Activated T-cell treated with anti-CD3 and anti-CD28 coated beads, Interleukin-2, amount 50 U/mL, for 24 hours (primary cell): ENCODE measurements around the gene DIS3L2.

Source experiments
- DNase-seq: peaks from one replicate; pipeline ENCODE4 v3.0.0-alpha.2; 2020
- H3K27ac Mint-ChIP-seq: 2 replicates; pipeline ENCODE4 v1.8.0; 2020; ENCODE audit warnings: mild to moderate bottlenecking, mixed read lengths
- H3K27me3 Mint-ChIP-seq: 2 replicates; pipeline ENCODE4 v1.8.0; 2020; ENCODE audit warnings: mixed read lengths
- H3K36me3 Mint-ChIP-seq: 2 replicates; pipeline ENCODE4 v1.8.0; 2020; ENCODE audit warnings: low read depth, mixed read lengths
- H3K4me1 Mint-ChIP-seq: 2 replicates; pipeline ENCODE4 v1.8.0; 2020; ENCODE audit warnings: low read depth, mixed read lengths
- H3K4me3 Mint-ChIP-seq: 2 replicates; pipeline ENCODE4 v1.8.0; 2020; ENCODE audit warnings: mild to moderate bottlenecking, moderate library complexity, mixed read lengths
- H3K9me3 Mint-ChIP-seq: 2 replicates; pipeline ENCODE4 v1.8.0; 2020; ENCODE audit warnings: mixed read lengths

Gene DIS3L2

DNA sequence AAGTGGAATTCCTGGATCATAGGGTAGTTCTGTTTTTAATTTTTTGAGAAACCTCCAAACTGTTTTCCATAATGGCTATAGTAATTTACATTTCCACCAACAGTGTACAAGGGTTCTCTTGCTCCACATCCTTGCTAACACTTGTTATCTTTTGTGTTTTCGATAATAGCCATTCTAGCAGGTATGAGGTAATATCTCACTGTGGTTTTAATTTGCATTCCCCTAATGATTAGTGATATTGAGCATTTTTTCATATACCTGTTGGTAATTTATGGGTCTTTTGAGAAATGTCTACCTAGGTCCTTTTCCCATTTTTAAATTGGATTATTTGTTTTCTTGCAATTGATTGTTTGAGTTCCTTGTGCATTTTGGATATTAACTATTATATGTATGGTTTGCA, 39.6 kb downstream of the DIS3L2 start:
- Mint-ChIP-seq H3K36me3 (peaks cover 7% of the 10 kb centered on the region), H3K4me1 (peaks cover 34% of the 10 kb centered on the region), H3K27me3 (no peaks in the 10 kb centered on the region), H3K4me3 (no peak overlapping the region), H3K9me3 (no peaks in the 10 kb centered on the region), H3K27ac (no peak overlapping the region)
- DNase-seq = no peak

DNA sequence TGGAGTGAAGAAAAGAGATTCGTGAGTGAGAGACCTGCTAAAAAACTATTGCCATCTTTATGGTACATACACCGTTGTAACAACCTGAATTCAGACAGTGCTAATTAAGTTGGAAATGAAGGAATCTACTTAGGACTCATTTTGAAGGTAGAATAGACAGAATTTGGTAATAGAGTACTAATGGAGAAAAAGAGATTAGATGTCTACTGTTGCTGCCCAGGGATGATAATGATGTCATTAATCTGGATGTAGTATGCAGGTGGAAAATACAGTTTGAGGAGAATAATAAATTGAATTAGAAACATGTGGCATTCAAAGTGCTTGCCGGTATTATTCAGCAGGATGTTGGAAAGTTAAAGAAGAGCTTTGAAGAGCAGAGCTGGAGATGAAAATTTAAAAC, 44.7 kb downstream of the DIS3L2 start:
- no peak for DNase-seq
- H3K36me3 Mint-ChIP-seq = peaks cover 30% of the 10 kb centered on the region
- H3K27ac Mint-ChIP-seq = no peak overlapping the region
- H3K4me1 Mint-ChIP-seq = peaks cover 25% of the 10 kb centered on the region
- no peak overlapping the region for H3K4me3 Mint-ChIP-seq
- no peaks in the 10 kb centered on the region for H3K27me3 Mint-ChIP-seq
- no peaks in the 10 kb centered on the region for H3K9me3 Mint-ChIP-seq

- no peaks in the 10 kb centered on the region for H3K27me3 Mint-ChIP-seq
- no peak overlapping the region for H3K27ac Mint-ChIP-seq
- H3K4me1 Mint-ChIP-seq = peaks cover 15% of the 10 kb centered on the region
- peaks cover 30% of the 10 kb centered on the region for H3K36me3 Mint-ChIP-seq
- no peaks in the 10 kb centered on the region for H3K9me3 Mint-ChIP-seq
- no peak overlapping the region for H3K4me3 Mint-ChIP-seq
- no peak for DNase-seq
Measured at GRCh38 chr2:232008907-232009638, 47.6 kb downstream of the DIS3L2 start.

DNA sequence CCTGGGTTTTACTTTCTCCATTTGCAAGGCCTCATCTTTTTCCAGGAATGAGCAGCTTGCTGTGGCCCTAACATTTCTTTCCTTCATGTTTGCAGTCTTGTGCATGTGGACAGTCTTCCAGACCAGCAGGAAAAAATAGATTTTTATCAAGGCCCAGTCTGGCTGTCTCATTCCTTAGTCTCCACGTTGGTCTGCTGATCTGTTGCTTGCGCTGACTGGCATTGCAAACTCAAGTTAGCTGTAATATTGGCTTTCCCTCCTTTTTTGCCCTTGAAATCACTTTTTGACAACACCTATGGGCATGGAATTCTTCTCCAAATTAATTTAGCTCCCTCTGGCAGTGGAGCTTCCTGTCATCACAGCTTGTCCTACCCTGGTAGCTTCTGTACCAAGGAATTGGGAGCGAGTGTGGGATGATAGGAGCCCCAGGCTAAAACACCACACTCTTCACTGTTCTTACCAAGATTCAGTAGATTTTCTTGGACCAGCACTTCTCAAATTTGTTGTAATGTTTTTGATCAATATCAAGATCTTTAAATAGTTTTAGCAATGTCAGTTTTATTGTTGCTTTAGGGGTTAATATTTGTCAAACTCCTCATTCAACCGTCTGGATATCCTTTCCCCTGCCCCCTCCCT, 48.2 kb downstream of the DIS3L2 start:
- Mint-ChIP-seq H3K4me1 (peaks cover 18% of the 10 kb centered on the region), H3K27me3 (no peaks in the 10 kb centered on the region), H3K27ac (no peak overlapping the region), H3K4me3 (no peak overlapping the region), H3K36me3 (peaks cover 34% of the 10 kb centered on the region), H3K9me3 (no peaks in the 10 kb centered on the region)
- no peak for DNase-seq

DNA sequence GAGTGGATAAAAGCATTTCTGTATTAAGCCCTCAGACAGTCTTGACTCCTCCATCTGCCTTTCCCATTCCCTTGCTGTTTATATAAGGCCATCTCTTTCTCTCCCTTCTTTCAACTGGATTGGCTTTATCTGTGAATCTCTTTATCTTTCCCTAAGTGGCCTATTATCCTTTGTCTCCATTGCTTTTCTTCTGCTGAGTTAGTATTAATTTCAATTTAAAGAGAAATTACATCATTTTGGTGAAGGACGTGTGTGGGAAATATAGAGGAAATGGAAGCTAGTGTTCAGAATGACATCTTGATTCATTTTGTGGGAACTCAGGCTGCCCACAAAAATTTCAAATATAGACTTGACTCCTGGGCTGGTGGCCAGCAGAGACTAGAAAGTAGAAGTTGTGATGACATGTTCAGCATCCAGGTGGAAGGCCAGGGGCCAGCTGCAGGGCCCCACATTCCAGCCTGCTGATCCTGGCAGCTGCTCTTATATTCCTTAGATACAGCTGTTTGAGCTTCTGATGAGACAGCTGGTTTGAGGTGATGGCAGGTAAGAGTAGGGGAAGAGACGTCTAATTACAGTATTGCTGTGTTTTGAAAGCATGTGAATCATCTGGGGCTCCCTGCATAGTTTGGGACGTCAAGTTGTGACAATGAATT, 52.3 kb downstream of the DIS3L2 start:
- Mint-ChIP-seq H3K9me3 (no peaks in the 10 kb centered on the region), H3K27me3 (no peaks in the 10 kb centered on the region), H3K4me1 (peaks cover 21% of the 10 kb centered on the region), H3K36me3 (peaks cover 44% of the 10 kb centered on the region), H3K4me3 (no peak overlapping the region), H3K27ac (no peak overlapping the region)
- no peak for DNase-seq

DNA sequence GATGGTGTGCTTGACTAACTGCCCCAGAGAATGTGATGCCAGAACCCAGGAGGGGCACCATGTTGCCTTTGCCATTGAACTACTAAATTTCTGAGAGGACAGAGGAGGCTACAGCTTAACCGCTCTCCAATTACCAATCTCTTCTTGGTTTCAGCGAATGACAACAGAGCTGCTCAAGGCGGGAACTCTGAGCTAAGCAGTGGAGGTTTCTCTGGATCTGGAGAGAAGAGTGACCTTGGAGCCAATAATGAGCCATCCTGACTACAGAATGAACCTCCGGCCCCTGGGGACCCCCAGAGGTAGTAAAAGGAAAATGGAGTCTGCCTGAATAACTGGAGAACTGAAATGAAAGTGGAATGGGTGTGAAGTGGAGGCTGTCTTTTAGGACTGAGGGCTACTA, 53.2 kb downstream of the DIS3L2 start:
- H3K4me1 Mint-ChIP-seq = peaks cover 14% of the 10 kb centered on the region
- no peak overlapping the region for H3K4me3 Mint-ChIP-seq
- H3K27ac Mint-ChIP-seq = no peak overlapping the region
- H3K36me3 Mint-ChIP-seq = peaks cover 37% of the 10 kb centered on the region
- no peaks in the 10 kb centered on the region for H3K27me3 Mint-ChIP-seq
- H3K9me3 Mint-ChIP-seq = no peaks in the 10 kb centered on the region
- DNase-seq = no peak

GRCh38 chr2:232018181-232018580, 56.7 kb downstream of the DIS3L2 start:
- no peak for DNase-seq
- Mint-ChIP-seq H3K36me3 (peaks cover 36% of the 10 kb centered on the region), H3K9me3 (no peaks in the 10 kb centered on the region), H3K4me3 (no peak overlapping the region), H3K4me1 (peaks cover 14% of the 10 kb centered on the region), H3K27me3 (no peaks in the 10 kb centered on the region), H3K27ac (no peak overlapping the region)

- Mint-ChIP-seq H3K27ac (no peak overlapping the region), H3K4me1 (peaks cover 16% of the 10 kb centered on the region), H3K9me3 (no peaks in the 10 kb centered on the region), H3K4me3 (no peak overlapping the region), H3K36me3 (peaks cover 23% of the 10 kb centered on the region), H3K27me3 (no peaks in the 10 kb centered on the region)
- no peak for DNase-seq
Measured at GRCh38 chr2:232022718-232023117, 61.2 kb downstream of the DIS3L2 start.

DNA sequence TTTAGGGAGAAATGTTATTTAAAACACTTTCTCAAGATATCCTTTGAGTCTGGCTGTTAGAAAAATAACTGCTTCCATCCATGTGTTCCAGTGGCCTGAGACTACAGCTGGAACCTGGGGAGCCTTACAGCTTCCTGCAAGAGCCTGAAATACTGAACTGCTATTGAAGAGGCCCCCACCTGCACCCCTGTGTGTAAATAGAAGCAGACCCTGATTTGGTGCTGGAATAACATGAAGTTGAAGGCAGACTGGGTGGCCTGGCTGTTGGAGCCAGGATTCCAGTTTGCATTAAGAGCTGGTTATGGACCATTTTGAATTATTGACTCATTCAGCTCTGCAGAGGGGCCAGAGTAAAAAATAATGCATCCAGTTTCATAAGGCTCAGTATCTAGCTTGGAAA, 61.9 kb downstream of the DIS3L2 start:
- peaks cover 23% of the 10 kb centered on the region for H3K36me3 Mint-ChIP-seq
- no peak for DNase-seq

DNA sequence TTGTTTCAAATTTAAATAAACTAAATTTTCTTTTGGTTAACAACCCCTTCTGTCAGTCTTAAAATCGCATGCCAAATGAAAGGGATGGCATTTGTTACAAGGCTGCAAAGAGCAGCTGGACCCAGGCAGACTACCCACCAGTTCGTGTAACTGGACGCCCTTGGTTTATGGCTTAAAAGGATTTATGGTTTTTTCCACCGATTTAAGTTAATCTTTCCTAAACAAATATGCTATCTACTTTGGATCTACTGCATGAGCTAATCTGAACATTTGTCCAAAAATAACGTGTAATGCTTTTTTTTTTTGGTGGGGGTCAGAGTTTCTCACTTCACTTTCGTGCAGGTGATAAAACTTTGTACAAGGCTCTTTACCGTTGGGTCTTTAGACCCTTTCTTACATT, 62.9 kb downstream of the DIS3L2 start:
- H3K4me1 Mint-ChIP-seq = peaks cover 30% of the 10 kb centered on the region
- peaks cover 33% of the 10 kb centered on the region for H3K36me3 Mint-ChIP-seq
- no peak overlapping the region for H3K27ac Mint-ChIP-seq
- no peak overlapping the region for H3K4me3 Mint-ChIP-seq
- DNase-seq = no peak
- H3K9me3 Mint-ChIP-seq = no peaks in the 10 kb centered on the region
- H3K27me3 Mint-ChIP-seq = no peaks in the 10 kb centered on the region

More for the DNA sequence above, 61.9 kb downstream of the DIS3L2 start:
- no peak overlapping the region for H3K27ac Mint-ChIP-seq
- peaks cover 23% of the 10 kb centered on the region for H3K4me1 Mint-ChIP-seq
- no peak overlapping the region for H3K4me3 Mint-ChIP-seq
- no peaks in the 10 kb centered on the region for H3K27me3 Mint-ChIP-seq
- H3K9me3 Mint-ChIP-seq = no peaks in the 10 kb centered on the region

DNA sequence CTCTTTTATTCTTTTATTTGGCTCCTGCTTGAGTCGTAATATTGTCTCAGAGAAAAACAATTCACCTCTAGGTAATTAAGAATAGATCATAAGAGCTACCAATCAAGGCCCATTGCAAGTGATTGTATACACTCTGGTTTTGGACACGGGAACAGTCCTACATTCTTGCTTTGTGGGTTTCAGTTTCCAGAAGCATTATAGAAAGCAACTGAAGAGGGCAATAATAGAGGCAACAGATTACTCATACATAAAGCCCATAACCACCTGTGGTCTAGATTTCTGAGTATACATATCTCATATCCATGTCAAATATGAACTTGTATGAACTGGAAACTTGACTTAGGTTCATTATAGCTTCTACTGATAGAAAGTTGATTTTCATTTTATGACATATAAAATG, 65.4 kb downstream of the DIS3L2 start:
- Mint-ChIP-seq H3K27me3 (no peaks in the 10 kb centered on the region), H3K36me3 (peaks cover 57% of the 10 kb centered on the region), H3K9me3 (peaks cover 7% of the 10 kb centered on the region), H3K4me1 (peaks cover 30% of the 10 kb centered on the region), H3K4me3 (no peak overlapping the region), H3K27ac (peak overlapping the region; percentile 88)
- no peak for DNase-seq

DNA sequence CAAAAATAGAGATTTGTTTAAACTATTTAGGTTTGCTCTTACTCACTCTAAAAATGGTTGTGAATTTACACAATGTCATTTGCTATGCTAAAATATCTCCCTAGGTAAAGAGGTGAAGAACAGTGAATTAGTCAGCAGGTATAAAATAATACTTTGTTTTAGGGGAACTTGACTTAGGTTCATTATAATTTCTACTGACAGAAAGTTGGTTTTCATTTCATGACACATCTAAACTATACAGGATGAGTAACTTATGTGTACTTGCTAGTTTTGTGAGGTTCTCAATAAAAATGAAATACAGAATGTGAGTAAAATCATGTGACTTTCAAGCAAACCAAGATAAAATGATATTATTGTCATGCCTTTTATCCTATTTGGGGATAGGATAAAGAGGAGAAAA, 66.0 kb downstream of the DIS3L2 start:
- peaks cover 63% of the 10 kb centered on the region for H3K36me3 Mint-ChIP-seq
- peaks cover 30% of the 10 kb centered on the region for H3K4me1 Mint-ChIP-seq
- H3K4me3 Mint-ChIP-seq = peak overlapping the region; percentile 4
- DNase-seq = no peak
- H3K27me3 Mint-ChIP-seq = no peaks in the 10 kb centered on the region
- peaks cover 7% of the 10 kb centered on the region for H3K9me3 Mint-ChIP-seq
- peak overlapping the region; percentile 88 for H3K27ac Mint-ChIP-seq

DNA sequence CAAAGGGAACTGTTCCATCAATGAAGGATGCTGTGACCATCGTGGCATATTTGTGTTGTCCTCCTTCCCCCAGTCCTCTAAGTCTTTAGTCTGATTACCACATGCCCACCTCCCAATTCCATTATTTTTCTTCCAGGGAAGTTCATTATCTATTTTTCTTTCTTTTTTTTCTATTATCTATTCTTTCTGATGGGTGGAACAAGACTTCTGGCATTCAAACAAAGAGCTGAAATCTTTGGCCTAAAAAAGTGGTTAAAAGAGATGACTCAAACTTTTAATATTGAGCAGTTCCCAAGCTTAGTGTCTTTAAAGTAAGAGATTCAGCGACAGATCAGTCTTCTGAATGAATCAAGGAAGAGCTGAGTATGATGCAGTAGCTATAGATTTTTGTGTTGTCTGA, 66.6 kb downstream of the DIS3L2 start:
- Mint-ChIP-seq H3K27ac (peak overlapping the region; percentile 88), H3K27me3 (no peaks in the 10 kb centered on the region), H3K36me3 (peaks cover 69% of the 10 kb centered on the region), H3K4me1 (peaks cover 31% of the 10 kb centered on the region), H3K4me3 (no peak overlapping the region), H3K9me3 (peaks cover 9% of the 10 kb centered on the region)
- DNase-seq = no peak

DNA sequence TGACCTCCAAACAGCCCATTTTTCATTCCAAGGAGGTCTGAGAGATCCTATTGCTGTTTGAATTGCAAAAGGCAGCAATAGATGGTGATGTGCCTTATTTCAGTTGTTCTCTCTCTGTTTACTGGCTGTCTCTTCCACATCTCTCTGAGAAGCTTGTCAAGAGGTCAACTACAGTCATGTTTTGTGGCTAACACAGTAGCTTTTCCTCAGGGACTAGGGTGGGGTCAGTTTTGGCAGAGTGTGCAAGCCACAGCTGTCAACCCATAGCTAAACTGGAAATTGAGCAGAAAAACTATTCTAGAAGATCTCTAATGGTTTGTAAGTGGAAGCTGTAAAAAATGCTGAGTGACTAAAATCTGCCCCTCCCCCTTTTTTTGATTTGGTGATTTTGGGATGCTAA, 67.1 kb downstream of the DIS3L2 start:
- no peak overlapping the region for H3K27ac Mint-ChIP-seq
- H3K4me3 Mint-ChIP-seq = no peak overlapping the region
- peaks cover 32% of the 10 kb centered on the region for H3K4me1 Mint-ChIP-seq
- H3K36me3 Mint-ChIP-seq = peaks cover 74% of the 10 kb centered on the region
- no peaks in the 10 kb centered on the region for H3K27me3 Mint-ChIP-seq
- no peak for DNase-seq
- peaks cover 10% of the 10 kb centered on the region for H3K9me3 Mint-ChIP-seq

GRCh38 chr2:232029346-232029745, 67.8 kb downstream of the DIS3L2 start:
- peaks cover 82% of the 10 kb centered on the region for H3K36me3 Mint-ChIP-seq
- no peak overlapping the region for H3K4me3 Mint-ChIP-seq
- peaks cover 17% of the 10 kb centered on the region for H3K9me3 Mint-ChIP-seq
- peaks cover 32% of the 10 kb centered on the region for H3K4me1 Mint-ChIP-seq
- no peak for DNase-seq
- no peaks in the 10 kb centered on the region for H3K27me3 Mint-ChIP-seq
- no peak overlapping the region for H3K27ac Mint-ChIP-seq
